Keratinocyte (primary cell): ENCODE results near the gene MOB1B. TPM values are rescaled to one million over a fixed set of nuclear protein-coding genes. Genes with fewer than 3 reads are reported as not detected.
"Not testable (repeated sequence)": the region's sequence is repeated elsewhere in the genome, so short reads cannot be mapped to it uniquely, and the experiment has no call there.

ENCODE experiments used
- DNase-seq: peaks from one replicate; pipeline ENCODE4 v3.0.0-alpha.2; 2011; ENCODE audit warnings: low read depth, missing footprints, low spot score
- FAIRE-seq: peaks from 2 replicates; lab custom pipeline; 2011; peaks lifted over from hg19 to GRCh38; lab: Jason Lieb, UNC
- H2AFZ ChIP-seq: 2 replicates; pipeline ENCODE4 v1.6.0; 2012; ENCODE audit warnings: low read length, control low read depth, inconsistent platforms; ENCODE audit not compliant: control insufficient read depth
- H3K27ac ChIP-seq: 2 replicates; pipeline ENCODE4 v1.5.1; 2011; ENCODE audit warnings: low read length; ENCODE audit not compliant: control insufficient read depth, insufficient read depth
- H3K27me3 ChIP-seq: 3 replicates; pipeline ENCODE4 v1.6.0; 2011; ENCODE audit warnings: low read length; ENCODE audit not compliant: control insufficient read depth, insufficient read depth; ENCODE audit errors: extremely low read depth
- H3K36me3 ChIP-seq, 2 experiments: 2 replicates in 1 of 2; 3 replicates in 1 of 2; pipeline ENCODE4 v1.5.1; 2011; ENCODE audit warnings: low read length in 2 of 2, mild to moderate bottlenecking in 1 of 2; ENCODE audit not compliant: control insufficient read depth in 2 of 2, insufficient read depth in 2 of 2; ENCODE audit errors: extremely low read depth in 1 of 2
- H3K4me1 ChIP-seq: 3 replicates; pipeline ENCODE4 v1.5.1; 2011; ENCODE audit warnings: low read length; ENCODE audit not compliant: control insufficient read depth, insufficient read depth; ENCODE audit errors: extremely low read depth
- H3K4me2 ChIP-seq: 3 replicates; pipeline ENCODE4 v1.6.0; 2011; ENCODE audit warnings: low read depth, low read length; ENCODE audit not compliant: control insufficient read depth, insufficient read depth; ENCODE audit errors: extremely low read depth
- H3K4me3 ChIP-seq, 3 experiments: fragments of 200-600 bp in 1 of 3; sonication (generic) in 1 of 3; 2 replicates in 2 of 3; 3 replicates in 1 of 3; pipeline ENCODE4 v1.5.1; 2011 to 2016; ENCODE audit warnings: low read length in 3 of 3, mild to moderate bottlenecking in 3 of 3, control low read depth in 2 of 3, inconsistent platforms in 1 of 3, low read depth in 1 of 3, mixed read lengths in 1 of 3, mixed run types in 1 of 3, moderate library complexity in 1 of 3; ENCODE audit not compliant: control insufficient read depth in 2 of 3, insufficient read depth in 2 of 3; ENCODE audit errors: extremely low read depth in 1 of 3
- H3K79me2 ChIP-seq: 2 replicates; pipeline ENCODE4 v1.6.0; 2012; ENCODE audit warnings: low read length; ENCODE audit not compliant: control insufficient read depth, insufficient read depth
- H3K9ac ChIP-seq: 3 replicates; pipeline ENCODE4 v1.6.0; 2011; ENCODE audit warnings: low read length; ENCODE audit not compliant: control insufficient read depth, insufficient read depth; ENCODE audit errors: extremely low read depth
- H3K9me1 ChIP-seq: 3 replicates; pipeline ENCODE4 v1.6.0; 2011; ENCODE audit warnings: low read length; ENCODE audit not compliant: control insufficient read depth, insufficient read depth; ENCODE audit errors: extremely low read depth
- H3K9me3 ChIP-seq: 2 replicates; pipeline ENCODE4 v1.5.1; 2012; ENCODE audit warnings: low read depth, low read length; ENCODE audit not compliant: control insufficient read depth
- H4K20me1 ChIP-seq: 3 replicates; pipeline ENCODE4 v1.6.0; 2011; ENCODE audit warnings: low read length; ENCODE audit not compliant: control insufficient read depth, insufficient read depth; ENCODE audit errors: extremely low read depth
- EZH2 ChIP-seq: IDR thresholded peaks from one replicate; pipeline ENCODE4 v1.6.1; 2012; ENCODE audit warnings: inconsistent platforms, mild to moderate bottlenecking, low read length, moderate library complexity
- dilution Hi-C: fragments of 300-500 bp; cut with MboI; formaldehyde crosslinking; loops from one replicate; pipeline ENCODE4 v1.7.0; 2020; ENCODE audit warnings: low sequenced_read_pairs; ENCODE audit not compliant: extremely low pct_ligation_motif_present
- polyA plus RNA-seq, 5 experiments: library from polyadenylated mRNA; depleted of rRNA in 3 of 5; stranded (reverse) in 3 of 5; stranded (forward) in 1 of 5; unstranded in 1 of 5; fragments of >200 nt; gene quantifications; 1 replicate in 1 of 5; 2 replicates in 3 of 5; 3 replicates in 1 of 5; pipeline versions ENCODE4 v1.2.1 to v1.2.3, GENCODE V29; 2011 to 2012; ENCODE audit warnings: missing spikeins in 2 of 5, low read depth in 1 of 5, low replicate concordance in 1 of 5
- TF ChIP-seq, protein P1 (sequence below), 3 experiments: IDR thresholded peaks in 1 of 3; conservative IDR thresholded peaks in 1 of 3; optimal IDR thresholded peaks in 1 of 3; 2 replicates in 2 of 3; 3 replicates in 1 of 3; pipeline versions ENCODE3 to v1.5.1; 2011; ENCODE audit warnings: low read length in 3 of 3, mild to moderate bottlenecking in 3 of 3, moderate library complexity in 2 of 3, control low read depth in 1 of 3, inconsistent platforms in 1 of 3; ENCODE audit not compliant: insufficient read depth in 2 of 3; ENCODE audit errors: extremely low read depth in 1 of 3

The MOB1B gene
- polyA plus RNA-seq, 1 donor (not counting 4 experiments of a cell fraction or from before 2014, with no cell fraction given), result 15.6 TPM

GRCh38 chr4:70997036-70997435 lies 94.9 kb downstream of the MOB1B start:
- no peak overlapping the region for H3K4me2 ChIP-seq
- peaks cover 33% of the 10 kb centered on the region for H3K79me2 ChIP-seq
- FAIRE-seq, result no peak
- H4K20me1 ChIP-seq, result no peaks in the 10 kb centered on the region
- no peaks in the 10 kb centered on the region for H3K27me3 ChIP-seq
- DNase-seq, result no peak
- dilution Hi-C loops, result no loop called here
- H3K9me1 ChIP-seq, result no peaks in the 10 kb centered on the region
- peaks cover 15% of the 10 kb centered on the region for H3K4me1 ChIP-seq
- H3K9ac ChIP-seq, result no peak overlapping the region
- H3K27ac ChIP-seq, result no peak overlapping the region
- no peaks in the 10 kb centered on the region for H3K9me3 ChIP-seq
- no peak overlapping the region for H3K4me3 ChIP-seq
- H3K36me3 ChIP-seq, result no peaks in the 10 kb centered on the region
- no peak overlapping the region for H2AFZ ChIP-seq
- TF ChIP-seq, protein P1, sequence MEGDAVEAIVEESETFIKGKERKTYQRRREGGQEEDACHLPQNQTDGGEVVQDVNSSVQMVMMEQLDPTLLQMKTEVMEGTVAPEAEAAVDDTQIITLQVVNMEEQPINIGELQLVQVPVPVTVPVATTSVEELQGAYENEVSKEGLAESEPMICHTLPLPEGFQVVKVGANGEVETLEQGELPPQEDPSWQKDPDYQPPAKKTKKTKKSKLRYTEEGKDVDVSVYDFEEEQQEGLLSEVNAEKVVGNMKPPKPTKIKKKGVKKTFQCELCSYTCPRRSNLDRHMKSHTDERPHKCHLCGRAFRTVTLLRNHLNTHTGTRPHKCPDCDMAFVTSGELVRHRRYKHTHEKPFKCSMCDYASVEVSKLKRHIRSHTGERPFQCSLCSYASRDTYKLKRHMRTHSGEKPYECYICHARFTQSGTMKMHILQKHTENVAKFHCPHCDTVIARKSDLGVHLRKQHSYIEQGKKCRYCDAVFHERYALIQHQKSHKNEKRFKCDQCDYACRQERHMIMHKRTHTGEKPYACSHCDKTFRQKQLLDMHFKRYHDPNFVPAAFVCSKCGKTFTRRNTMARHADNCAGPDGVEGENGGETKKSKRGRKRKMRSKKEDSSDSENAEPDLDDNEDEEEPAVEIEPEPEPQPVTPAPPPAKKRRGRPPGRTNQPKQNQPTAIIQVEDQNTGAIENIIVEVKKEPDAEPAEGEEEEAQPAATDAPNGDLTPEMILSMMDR (optimal IDR thresholded peaks at IDR 0.05 in 1 of 3, IDR thresholded peaks at IDR 0.05 in 1 of 3, conservative IDR thresholded peaks at IDR 0.05 in 1 of 3; ENCODE audit: extremely low read depth in 1 of 3, insufficient read depth in 2 of 3, low read length in 3 of 3), result no peak
- no peak for TF ChIP-seq EZH2

DNA sequence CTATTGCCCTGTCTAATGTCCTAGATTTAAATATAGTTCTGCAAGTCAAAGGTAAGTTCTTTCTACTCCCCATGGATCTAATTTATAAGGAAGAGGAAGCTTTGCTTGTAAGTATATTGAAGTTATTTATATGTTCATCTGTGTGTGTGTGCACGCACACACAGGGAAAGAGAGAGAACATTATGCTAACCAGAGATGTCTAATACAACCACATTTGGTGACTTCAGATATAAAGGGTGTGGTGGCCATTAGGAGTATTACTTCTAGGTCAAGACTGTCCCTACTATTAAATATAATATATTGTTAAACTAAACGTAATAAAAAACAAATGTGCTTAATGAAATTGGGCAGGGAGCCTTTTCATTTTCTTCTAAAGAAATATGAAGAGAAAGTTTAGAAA lies 95.4 kb downstream of the MOB1B start:
- no peaks in the 10 kb centered on the region for H3K27me3 ChIP-seq
- no peak for TF ChIP-seq EZH2
- TF ChIP-seq, protein P1 (optimal IDR thresholded peaks at IDR 0.05 in 1 of 3, IDR thresholded peaks at IDR 0.05 in 1 of 3, conservative IDR thresholded peaks at IDR 0.05 in 1 of 3; ENCODE audit: extremely low read depth in 1 of 3, insufficient read depth in 2 of 3, low read length in 3 of 3), result no peak
- H2AFZ ChIP-seq, result no peak overlapping the region
- H3K9me1 ChIP-seq, result no peaks in the 10 kb centered on the region
- no peak overlapping the region for H3K27ac ChIP-seq
- no peak overlapping the region for H3K4me3 ChIP-seq
- DNase-seq (no peak), FAIRE-seq (no peak)
- no peak overlapping the region for H3K4me2 ChIP-seq
- dilution Hi-C loops, result no loop called here
- H3K9me3 ChIP-seq, result no peaks in the 10 kb centered on the region
- H3K79me2 ChIP-seq, result peaks cover 33% of the 10 kb centered on the region
- no peaks in the 10 kb centered on the region for H3K36me3 ChIP-seq
- peaks cover 13% of the 10 kb centered on the region for H3K4me1 ChIP-seq
- H4K20me1 ChIP-seq, result no peaks in the 10 kb centered on the region
- H3K9ac ChIP-seq, result no peak overlapping the region

DNA sequence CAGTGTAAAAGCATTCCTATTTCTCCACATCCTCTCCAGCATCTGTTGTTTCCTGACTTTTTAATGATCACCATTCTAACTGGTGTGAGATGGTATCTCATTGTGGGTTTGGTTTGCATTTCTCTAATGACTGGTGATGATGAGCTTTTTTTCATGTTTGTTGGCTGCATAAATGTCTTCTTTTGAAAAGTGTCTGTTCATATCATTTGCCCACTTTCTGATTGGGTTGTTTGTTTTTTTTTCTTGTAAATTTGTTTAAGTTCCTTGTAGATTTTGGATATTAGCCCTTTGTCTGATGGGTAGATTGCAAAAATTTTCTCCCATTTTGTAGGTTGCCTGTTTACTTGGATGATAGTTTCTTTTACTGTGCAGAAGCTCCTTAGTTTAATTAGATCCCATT lies 97.5 kb downstream of the MOB1B start:
- H3K4me3 ChIP-seq, H3K9me3 ChIP-seq, dilution Hi-C loops, H3K36me3 ChIP-seq, H3K4me1 ChIP-seq, H3K4me2 ChIP-seq, H2AFZ ChIP-seq, FAIRE-seq, DNase-seq, H3K9ac ChIP-seq, H3K27ac ChIP-seq, H3K27me3 ChIP-seq, H3K9me1 ChIP-seq, H4K20me1 ChIP-seq: not testable (repeated sequence)
- peaks cover 28% of the 10 kb centered on the region for H3K79me2 ChIP-seq

DNA sequence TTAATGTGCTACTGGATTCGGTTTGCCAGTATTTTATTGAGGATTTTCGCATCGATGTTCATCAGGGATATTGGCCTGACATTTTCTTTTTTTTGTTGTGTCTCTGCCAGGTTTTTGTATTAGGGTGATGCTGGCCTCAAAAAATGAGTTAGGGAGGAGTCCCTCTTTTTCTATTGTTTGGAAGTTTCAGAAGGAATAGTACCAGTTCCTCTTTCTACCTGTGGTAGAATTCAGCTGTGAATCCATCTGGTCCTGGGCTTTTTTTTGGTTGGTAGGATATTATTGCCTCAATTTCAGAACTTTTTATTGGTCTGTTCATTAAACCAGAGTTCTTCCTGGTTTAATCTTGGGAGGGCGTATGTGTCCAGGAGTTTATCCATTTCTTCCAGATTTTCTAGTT lies 99.2 kb downstream of the MOB1B start:
- H3K4me3 ChIP-seq, H3K27me3 ChIP-seq, H2AFZ ChIP-seq, H3K4me2 ChIP-seq, H3K36me3 ChIP-seq, H3K9ac ChIP-seq, H4K20me1 ChIP-seq, H3K9me3 ChIP-seq, H3K9me1 ChIP-seq, H3K4me1 ChIP-seq, FAIRE-seq, H3K27ac ChIP-seq, DNase-seq, dilution Hi-C loops: not testable (repeated sequence)
- H3K79me2 ChIP-seq, result peaks cover 18% of the 10 kb centered on the region
